ENCODE measurements around the gene CLEC16A.
A peak's percentile ranks its signal among the peaks of the same experiment; 100 is the strongest.

Gene CLEC16A

DNA sequence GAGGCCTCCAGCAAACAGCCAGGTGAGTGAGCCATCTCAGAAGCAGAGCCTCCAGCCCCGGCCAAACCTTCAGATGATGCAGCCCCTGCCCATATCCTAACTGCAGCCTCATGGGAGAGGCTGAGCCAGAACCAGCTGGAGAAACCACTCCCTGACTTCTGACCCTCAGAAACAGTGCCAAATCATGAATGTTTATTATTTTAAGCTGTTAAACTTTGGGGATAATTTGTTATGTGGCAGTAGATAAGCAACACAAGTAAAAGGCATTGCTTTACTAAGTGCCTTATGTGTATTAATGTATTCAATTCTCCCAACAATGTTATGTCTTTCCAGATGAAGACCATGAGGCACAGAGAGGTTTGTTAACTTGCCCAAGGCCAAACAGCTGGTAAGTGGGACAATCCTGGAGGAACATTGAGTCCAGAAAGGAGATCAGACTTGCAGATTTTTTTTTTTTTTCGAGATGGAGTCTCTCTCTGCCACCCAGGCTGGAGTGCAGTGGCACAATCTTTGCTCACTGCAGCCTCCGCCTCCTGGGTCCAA, 252.0 kb downstream of the CLEC16A start:
- H3K4me3 ChIP-seq (ENCODE audit: low read depth, low read length): no peak overlapping the region
- TF ChIP-seq, protein P1, sequence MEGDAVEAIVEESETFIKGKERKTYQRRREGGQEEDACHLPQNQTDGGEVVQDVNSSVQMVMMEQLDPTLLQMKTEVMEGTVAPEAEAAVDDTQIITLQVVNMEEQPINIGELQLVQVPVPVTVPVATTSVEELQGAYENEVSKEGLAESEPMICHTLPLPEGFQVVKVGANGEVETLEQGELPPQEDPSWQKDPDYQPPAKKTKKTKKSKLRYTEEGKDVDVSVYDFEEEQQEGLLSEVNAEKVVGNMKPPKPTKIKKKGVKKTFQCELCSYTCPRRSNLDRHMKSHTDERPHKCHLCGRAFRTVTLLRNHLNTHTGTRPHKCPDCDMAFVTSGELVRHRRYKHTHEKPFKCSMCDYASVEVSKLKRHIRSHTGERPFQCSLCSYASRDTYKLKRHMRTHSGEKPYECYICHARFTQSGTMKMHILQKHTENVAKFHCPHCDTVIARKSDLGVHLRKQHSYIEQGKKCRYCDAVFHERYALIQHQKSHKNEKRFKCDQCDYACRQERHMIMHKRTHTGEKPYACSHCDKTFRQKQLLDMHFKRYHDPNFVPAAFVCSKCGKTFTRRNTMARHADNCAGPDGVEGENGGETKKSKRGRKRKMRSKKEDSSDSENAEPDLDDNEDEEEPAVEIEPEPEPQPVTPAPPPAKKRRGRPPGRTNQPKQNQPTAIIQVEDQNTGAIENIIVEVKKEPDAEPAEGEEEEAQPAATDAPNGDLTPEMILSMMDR (IDR thresholded peaks at IDR 0.05; ENCODE audit: insufficient read depth, low read length, missing control alignments): no peak
- ChIA-PET POLR2A (no interaction called here), CTCF (interaction anchor here (1.0 to 1.7 kb wide), 2 partner anchors 59 to 232 kb away, joined by 5 read pairs; partner anchors contain the start of gene SOCS1)
- DNase-seq (ENCODE audit: low read depth, low spot score): no peak

DNA sequence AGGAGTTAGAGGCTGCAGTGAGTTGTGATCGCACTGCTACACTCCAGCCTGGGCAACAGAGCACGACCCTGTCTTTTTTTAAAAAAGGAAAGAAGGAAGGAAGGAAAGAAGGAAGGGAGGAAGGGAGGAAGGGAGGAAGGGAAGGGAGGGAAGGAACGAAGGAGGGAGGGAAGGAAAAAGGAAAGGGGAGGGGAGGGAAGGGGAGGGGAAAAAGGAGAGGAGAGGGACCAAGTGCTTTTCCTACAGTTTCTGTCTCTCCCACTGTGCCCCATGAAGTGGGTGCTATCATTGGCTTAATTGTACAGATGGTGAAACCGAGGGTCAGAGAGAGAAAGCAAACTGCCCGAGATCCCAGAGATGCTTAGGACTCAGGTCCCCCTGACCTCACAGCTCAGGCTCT, 254.0 kb downstream of the CLEC16A start:
- TF ChIP-seq, protein P1 (IDR thresholded peaks at IDR 0.05; ENCODE audit: insufficient read depth, low read length, missing control alignments): no peak
- CTCF ChIA-PET: no interaction called here
- POLR2A ChIA-PET: no interaction called here

DNA sequence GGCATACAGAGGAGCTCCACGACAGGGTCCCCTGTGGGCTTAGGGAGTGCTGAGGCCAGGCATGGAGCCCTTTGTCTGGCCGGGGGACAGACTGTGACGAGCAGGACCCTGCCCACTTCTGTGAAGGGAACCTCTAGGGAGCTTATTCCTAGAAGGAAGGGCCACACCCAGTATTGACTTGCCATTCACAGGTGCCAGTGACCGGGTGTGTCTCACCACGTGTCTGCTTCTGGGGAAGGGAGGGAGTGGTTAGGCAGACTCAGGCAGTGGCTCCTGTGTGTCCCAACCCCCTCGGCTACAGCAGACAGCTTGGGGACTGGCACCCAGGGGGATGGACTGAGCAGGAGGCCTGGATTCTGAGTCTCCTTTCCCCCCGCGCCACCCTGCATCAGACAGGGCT, 254.5 kb downstream of the CLEC16A start:
- ChIA-PET CTCF (interaction anchor here (1.0 kb wide), 1 partner anchor 10 kb away, joined by 5 read pairs; no protein-coding TSS in a partner anchor), POLR2A (interaction anchor here (0.8 kb wide), 1 partner anchor 56 kb away, joined by 3 read pairs; no protein-coding TSS in a partner anchor)
- TF ChIP-seq, protein P1 (IDR thresholded peaks at IDR 0.05; ENCODE audit: insufficient read depth, low read length, missing control alignments): no peak
- no peak for DNase-seq (ENCODE audit: low read depth, low spot score)
- H3K4me3 ChIP-seq (ENCODE audit: low read depth, low read length): no peak overlapping the region

More for the DNA sequence above, 254.0 kb downstream of the CLEC16A start:
- no peak for DNase-seq (ENCODE audit: low read depth, low spot score)
- no peak overlapping the region for H3K4me3 ChIP-seq (ENCODE audit: low read depth, low read length)

DNA sequence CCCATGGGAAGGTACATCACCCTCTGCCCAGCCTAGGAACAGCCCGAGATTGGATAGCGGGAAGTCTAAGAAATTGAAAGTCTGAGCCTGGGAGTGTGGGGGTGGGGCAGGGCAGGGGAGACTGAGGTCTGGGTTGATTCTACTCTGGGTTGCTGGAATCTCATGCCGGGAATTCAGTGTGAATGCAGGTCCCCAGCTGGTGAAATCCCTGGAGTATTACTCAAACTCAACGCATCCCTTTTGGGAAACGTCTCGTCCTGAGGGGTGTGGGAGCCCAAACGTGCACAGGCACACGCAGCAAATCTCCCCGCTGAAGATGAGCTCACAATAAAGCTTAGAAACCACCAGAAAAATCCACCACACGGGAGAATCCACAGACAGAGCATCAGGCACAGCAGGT, 256.2 kb downstream of the CLEC16A start:
- no peak for DNase-seq (ENCODE audit: low read depth, low spot score)
- ChIA-PET POLR2A (interaction anchor here (2.2 kb wide), 1 partner anchor 56 kb away, joined by 16 read pairs; the partner anchor contains the start of gene SOCS1), CTCF (interaction anchor here (0.6 to 1.9 kb wide), 6 partner anchors 12 to 246 kb away, joined by 3 to 4 read pairs (median 3); no protein-coding TSS in a partner anchor)
- TF ChIP-seq, protein P1 (IDR thresholded peaks at IDR 0.05; ENCODE audit: insufficient read depth, low read length, missing control alignments): no peak
- H3K4me3 ChIP-seq (ENCODE audit: low read depth, low read length): no peak overlapping the region

DNA sequence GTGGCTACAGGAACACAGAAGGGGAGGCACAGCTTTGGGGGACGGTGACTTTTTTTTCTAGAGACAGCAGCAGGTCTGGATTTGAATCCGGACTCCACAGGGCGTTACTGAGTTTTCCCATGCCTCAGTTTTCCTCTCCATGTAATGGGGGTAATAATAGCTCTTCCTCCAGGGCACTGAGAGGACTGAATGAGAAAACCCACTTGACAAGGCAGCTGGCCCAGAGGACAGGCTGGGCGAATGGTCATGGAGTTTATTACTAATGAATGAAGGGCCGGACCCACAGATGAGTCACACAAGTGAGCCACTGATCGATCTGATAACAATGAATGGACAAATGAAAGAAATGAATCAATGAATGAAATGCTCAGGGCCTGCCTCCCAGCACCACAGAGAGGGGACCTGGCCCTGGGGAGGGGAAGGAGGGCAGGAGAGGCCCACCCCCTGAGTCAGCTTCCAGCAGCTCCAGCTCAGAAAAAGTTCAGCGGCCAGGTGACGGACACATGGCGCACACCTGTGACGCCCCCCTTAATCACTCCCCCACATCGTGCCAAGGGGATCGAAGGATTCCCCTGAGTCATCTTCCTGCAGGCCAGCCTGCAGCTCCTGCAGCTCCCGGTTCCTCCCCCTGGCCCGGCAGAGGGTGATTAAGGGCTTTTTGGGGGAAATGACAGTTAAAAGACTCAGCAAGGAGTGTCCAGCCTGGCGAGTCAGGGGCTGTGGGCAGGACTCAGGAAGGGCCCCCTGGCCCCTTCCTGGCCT, 257.3 kb downstream of the CLEC16A start:
- TF ChIP-seq, protein P1 (IDR thresholded peaks at IDR 0.05; ENCODE audit: insufficient read depth, low read length, missing control alignments): no peak
- DNase-seq (ENCODE audit: low read depth, low spot score): no peak
- H3K4me3 ChIP-seq (ENCODE audit: low read depth, low read length): peak overlapping the region; percentile 6
- ChIA-PET POLR2A (interaction anchor here (0.9 to 2.2 kb wide), 2 partner anchors 54 to 131 kb away, joined by 3 to 16 read pairs; partner anchors contain the start of gene SOCS1), CTCF (interaction anchor here (0.7 to 1.7 kb wide), 2 partner anchors 54 to 247 kb away, joined by 3 to 4 read pairs; partner anchors contain the start of gene SOCS1)
